CD4-positive, alpha-beta T cell treated with Interleukin-15 for 1 hour (primary cell): ENCODE results near the gene TCF4.

Source experiments
- DNase-seq: peaks from one replicate; pipeline ENCODE4 v3.0.0-alpha.2; 2020

Gene TCF4

DNA sequence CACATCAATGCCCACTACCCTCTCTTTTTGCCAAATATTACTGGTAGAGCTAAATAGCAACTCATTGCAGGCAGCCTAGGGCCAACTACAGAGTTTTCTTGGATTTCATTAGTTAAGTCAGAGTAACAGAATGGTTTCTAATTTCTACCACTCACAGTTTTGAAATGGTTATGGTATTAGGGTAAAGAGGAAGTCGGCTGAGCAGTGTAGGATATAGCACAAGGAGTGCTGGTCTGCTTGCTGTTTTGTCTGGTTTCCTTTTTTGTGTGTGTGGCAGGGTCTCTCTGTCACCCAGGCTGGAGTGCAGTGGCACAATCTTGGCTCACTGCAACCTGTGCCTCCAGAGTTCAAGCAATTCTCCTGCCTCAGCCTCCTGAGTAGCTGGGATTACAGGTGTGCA lies 339.5 kb downstream of the TCF4 start:
- DNase-seq, result no peak

DNA sequence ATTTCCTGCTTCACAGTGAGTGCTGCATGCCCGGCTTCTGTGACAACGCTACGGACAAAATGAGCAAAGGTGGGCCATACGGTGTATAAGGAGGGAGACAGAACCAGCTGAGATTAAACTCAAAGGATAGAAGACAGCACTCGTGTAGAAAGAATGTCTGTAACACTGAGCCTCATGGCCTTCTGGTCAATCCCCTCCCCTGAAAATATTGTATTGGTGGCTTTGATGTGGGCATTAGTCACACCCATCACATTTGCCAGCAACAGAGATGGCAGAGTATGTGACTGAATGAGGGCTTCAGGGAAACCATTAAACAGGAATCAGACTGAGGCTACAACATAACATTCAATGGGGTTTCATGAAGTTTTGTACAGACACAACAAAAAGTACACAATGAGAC lies 341.0 kb downstream of the TCF4 start:
- DNase-seq, result no peak

DNA sequence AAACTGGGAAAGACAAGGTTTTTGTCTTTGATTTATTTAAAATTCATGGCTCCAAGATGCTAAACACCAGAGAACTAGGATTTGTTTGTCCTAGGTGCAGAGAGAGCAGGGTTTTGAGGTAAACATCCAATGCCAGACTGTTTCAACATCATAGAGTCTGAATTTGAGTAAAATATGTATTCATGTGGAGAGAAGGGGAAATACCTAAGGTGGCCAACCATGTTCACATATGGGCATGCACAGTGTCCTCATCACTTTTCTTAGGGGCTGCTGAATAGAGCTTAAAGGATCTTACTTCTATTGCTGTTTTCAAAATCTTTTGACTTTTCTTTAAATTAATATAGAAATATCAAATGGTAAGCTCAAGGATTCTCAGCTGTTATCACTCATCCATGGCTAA lies 341.7 kb downstream of the TCF4 start:
- no peak for DNase-seq

DNA sequence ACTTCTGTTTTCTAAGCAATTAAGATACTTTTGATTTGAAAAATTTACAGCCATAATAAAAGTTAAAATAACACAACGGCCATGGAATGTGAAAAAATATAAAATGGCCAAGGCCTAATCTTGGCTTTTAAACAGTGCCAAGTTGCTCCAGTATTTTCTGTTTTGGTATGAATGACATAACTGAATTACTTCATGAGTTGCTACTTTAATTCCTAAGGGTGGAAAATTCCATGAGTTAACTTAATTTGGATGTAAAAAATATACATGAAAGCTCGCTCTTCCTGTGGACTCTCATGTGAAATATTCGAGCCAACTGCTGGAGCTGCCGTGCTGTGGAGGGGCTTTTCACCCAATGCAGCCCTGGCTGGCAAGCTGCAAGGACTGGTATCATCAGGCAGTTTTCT lies 342.8 kb downstream of the TCF4 start:
- no peak for DNase-seq

DNA sequence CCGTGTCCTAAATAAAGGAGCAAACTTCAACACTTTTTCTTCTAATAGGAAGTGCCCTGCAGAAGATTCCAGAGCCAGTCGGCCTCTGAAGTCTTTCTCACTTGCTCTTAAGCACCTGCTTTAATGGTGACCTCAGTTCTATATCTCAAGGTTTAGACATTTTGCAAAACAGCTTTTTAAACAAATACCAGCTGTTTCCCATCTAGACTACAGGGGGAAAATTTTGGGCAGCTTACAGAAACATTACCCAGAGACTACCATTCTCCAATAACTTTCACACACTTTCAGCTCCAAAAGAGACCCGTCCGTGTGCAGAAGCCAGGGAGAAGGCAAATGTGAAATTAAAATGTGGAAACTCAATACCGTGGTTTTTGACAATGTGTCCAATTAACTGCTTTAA lies 343.4 kb downstream of the TCF4 start:
- DNase-seq, result no peak

DNA sequence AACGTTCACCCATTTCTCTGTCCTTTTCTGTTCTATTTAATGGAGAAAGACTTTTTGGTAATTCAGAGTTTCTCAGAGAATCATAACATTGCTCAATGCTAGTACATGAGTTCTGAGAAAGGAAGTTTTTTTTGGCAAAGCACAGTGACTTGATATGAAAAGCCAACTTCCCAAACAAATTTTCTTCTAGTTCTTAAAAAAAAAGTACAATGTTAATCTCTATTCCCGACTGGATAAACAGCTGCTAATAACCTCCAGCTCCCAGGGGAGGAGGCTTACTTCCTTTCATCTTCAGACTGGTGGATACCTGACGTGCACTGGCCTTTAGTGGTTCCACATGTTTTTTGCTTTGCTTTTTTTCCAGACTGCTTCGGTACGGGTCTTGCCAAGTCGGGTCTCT lies 344.1 kb downstream of the TCF4 start:
- DNase-seq, result no peak

DNA sequence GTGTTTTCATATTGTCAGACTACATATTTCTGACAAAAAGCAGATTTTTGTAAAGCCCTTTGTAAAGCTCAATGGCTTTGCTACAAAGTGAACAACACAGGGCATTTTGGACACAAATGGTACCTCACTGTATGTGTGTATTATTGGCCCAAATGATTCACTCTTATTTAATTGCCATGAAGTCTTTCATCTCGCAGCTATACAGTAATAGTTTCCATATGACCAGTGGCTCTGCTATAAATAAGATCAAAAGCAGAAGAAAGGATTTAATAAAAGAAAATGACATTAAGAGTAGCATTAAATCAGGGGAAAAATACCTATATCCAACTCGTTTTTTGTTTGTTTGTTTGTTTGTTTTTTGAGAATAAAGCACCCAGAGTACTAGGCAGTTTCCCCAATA lies 344.7 kb downstream of the TCF4 start:
- DNase-seq, result no peak

DNA sequence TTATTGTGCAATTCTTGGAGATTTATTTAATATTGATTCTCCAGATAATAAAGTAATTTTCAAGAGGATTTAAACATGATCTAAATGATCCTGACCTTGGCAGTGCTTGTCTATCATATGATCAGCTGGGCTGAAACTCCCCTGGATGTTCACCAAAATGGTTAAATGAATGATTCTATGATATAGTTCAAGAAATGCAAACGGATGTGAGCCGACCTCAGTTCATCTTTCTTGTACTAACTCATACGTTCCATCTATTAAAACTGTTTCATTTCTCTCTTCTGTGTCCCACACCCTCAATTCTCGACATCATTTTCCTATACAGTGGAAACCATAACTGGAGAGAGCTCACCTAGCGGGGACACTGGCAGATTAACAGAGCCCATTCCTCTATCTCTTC lies 347.0 kb downstream of the TCF4 start:
- no peak for DNase-seq

DNA sequence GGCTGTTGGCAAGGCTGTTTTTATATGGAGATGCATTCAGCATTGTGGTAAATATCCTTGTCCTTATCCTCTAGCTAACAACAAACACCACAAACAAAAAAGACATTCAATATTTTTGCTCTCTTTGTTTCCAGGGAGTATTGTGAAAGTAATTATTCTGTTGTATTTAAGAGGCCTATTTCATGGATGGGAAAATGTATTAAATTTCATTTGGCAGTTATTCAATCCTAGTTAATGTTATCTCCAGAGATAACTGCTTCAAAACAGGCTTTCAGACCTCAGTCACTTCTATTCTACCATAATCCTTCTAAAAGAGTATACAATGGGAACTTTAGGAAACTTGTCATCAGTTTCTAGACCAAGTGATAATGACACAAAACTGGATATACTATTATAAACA lies 348.3 kb downstream of the TCF4 start:
- no peak for DNase-seq

DNA sequence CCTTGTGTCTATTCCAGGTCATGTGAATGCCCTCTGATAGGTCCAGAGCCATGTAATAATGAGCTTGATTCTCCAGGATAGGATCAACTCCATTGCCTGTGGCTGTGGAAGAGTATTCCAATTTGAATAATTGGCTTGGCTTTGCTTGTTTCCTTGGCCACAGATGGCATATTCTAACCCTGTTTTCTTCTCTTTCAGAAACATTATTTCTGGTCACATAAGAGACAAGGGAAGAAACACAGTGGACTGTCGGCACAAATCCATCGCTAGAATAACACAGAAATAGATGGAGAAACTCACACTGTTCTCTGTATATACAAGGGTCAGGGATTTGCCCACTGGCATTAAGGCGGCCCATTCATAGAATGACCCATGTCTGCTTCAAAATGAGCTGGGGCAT lies 350.3 kb downstream of the TCF4 start:
- DNase-seq, result no peak

DNA sequence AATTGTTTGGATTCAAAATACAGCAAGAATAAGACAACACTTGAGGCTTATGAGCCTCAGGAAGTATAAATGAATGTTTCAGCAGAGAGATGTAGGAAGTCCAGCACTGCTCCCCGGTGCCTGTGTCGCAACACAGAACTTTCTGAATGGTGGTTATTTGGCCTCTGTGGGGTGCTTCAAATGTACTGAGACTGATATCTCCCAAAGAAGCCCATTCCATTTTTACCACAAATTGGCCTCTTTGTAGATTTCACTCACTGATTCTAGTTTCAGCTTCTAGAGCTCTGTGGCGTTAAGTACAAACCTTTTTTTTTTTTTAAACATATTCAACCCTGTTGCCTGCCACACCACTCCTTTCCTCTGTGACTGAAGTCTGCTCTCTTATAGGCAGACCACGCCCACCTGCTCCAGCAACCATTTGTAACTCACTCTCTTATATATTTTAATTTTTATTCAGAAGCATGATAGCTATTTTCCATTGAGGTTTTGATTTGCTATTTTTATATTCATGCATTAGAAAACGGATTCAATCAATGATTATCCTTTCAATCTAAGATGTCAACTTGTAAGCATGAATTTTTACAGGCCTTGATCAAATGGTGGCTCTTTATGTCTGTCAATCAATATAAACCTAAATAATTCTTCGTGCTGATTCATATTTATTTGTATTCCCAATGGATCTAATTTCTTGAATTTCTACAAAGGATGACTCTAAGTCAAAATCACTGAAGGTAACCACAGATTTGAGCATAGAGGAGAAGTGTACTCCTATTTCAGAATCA lies 351.7 kb downstream of the TCF4 start:
- DNase-seq, result no peak

DNA sequence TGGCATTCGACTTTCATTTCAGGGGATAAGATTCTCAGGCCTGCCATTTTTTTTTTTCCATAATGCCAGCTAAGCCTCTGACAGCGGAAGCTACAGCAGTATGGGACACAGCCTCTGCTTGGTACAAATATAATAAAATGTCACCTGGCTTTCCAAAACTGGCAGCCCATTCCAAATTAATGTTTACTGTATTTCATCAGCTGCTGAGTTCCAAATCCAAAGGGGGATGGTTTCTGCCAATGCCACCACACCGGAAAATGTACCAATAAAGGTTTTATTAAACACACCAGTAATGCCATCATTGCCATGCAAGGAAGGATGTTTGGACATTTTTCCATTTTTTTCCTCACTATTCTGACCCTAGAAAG lies 352.9 kb downstream of the TCF4 start:
- no peak for DNase-seq

DNA sequence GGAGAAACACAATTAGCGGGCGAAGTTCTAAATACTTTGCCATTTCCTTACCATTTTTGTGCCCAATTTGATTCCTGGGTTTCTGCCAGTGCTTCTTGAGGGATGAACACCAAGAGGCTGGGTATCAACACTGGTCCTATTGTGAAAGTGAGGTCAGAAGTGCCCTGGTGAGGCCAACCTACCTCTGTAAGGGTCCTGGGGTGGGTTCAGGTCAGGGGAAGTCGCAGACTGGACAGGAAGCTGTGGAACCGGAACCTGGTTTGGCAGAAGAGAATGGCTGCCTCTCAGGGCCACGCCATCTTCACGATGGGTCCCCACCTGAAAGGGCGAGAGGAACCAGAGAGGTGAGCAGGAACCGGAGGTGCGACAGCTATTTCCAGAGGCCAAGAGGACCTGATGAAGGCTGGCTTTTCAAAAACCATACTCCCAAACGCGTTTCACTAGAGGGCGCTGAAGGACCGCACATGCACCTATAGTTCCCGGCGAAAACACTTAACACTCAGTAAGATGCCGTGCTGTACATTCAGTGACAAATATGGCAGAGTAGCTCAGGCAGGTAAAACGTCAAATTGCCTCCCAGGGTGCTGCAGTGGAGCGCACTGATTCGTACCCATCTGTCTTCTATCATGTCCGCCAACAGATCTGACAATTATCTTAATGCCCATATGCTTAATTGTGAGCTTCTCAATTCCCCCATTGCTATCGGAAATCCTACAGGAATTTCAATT lies 353.5 kb downstream of the TCF4 start:
- DNase-seq, result peak; percentile 61

DNA sequence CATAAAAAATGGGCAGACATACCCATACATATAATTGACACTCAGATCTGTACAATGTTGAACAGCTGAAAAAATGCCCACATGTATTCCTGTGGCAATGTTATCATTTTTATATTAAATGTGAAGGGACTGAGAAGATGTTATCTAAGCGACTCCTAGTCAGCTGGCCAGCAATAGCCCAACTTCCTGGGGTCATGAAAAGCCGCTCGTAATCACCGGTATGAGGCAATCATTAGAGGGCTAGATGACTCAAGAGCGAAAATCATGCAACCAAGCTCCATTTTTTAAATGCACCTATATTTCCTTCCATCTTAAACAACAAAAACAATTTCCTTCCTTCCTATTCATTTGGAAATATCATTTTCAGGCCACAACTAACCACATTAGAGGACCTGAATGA lies 354.1 kb downstream of the TCF4 start:
- DNase-seq, result no peak

DNA sequence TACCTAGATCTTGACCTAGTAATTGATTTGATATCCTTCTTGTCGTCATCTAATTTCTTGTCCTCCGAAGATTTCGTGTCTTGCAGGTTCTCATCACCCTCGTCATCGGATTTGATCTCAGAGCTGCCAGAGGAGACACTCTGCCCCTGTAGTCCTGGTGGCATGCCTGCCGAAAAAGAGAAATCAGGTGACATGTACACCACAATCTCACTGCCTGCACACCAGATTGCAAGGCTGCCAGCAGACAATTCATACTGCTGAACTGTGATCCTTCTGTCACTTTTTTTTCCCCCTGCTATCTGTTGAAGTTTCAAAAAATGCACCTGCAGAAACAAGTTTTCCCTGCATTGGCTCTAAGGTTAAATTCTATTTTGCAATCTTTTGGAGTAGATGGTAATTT lies 355.5 kb downstream of the TCF4 start:
- DNase-seq, result no peak

DNA sequence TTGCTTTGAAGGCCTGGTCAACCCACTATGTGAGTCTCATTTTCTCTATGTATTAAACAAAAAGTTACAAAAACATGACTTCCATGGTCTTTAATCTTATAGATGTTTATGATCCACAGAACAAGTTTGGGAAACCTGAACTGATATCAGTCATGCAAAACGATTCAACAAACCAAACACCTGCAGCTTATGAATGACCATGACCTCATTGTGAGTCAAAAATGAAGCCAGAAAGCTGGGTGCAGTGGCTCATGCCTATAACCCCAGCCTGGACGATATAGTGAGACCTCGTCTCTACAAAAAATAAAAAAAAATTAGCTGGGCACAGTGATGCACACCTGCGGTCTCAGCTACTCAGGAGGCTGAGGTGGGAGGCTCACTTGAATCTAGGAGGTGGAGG lies 358.3 kb downstream of the TCF4 start:
- DNase-seq, result no peak

DNA sequence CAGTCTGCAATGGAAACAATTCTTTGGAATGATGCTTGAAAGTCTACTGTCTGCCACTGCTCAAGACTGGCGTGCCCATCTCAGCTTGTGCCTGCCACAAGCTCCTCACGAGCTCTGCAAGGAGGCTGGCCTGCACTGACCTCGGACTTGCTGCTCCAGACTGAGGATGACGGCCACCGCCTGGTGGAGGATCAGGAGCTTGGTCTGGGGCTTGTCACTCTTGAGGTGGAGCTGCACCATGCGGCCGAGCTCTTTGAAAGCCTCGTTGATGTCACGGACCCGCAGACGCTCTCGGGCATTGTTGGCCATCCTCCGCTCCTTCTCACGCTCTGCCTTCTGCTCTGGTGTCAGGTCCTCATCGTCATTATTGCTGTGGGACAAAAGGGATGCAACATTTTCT lies 359.3 kb downstream of the TCF4 start:
- DNase-seq, result no peak

DNA sequence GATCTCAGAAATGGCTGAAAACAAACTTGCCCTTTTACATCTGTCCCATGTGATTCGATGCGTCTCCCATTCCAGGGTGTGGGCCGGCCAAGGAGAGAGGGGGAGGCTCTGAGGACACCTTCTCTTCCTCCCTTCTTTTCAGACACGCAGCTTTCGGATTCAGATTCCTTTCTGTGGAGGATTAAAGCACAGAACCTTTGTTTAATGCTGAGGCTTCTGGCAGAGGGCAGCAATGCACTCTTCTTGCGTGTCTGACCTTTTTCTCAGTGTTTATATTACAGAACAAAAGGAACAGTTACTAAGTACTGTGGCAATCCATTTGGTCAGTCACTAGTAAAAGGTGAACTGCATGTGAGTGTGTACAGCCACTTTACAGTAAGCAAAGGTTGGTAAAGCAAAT lies 359.8 kb downstream of the TCF4 start:
- no peak for DNase-seq

DNA sequence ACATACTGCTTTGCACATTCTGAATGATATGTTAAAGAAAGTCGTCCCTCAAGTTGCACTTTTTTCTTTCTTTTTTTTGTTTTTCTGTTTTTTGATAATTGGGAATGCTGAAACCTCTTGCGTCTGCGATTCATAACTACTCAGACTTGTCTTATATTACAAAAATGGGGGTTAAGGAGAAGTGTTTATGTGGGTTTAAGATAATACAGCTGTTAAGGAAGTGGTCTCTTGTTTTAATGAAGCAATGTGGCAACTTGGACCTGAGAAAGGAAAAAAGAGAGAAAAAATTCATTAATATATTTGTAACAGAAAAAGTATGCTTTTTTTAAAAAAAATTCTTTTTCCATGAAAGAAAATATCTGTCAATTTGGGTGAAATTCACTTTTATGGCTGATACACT lies 360.2 kb downstream of the TCF4 start:
- DNase-seq, result no peak

DNA sequence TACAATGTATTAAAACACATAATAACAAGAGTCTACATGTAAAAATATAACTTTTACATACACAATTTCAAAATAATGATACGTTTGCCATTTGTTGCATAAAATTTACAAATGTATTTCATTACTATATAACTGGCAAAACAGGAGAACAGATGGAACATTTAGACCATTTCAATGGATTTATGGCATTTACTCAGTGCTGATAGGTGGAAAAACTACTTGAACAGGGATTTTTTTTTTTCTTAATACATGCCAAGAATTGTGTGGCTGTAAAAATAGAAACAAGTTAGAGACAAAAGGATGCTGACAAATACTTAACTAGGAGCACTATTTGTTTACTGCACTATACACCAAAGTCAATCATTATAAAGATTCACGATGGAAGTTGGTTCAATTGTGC lies 361.9 kb downstream of the TCF4 start:
- no peak for DNase-seq

DNA sequence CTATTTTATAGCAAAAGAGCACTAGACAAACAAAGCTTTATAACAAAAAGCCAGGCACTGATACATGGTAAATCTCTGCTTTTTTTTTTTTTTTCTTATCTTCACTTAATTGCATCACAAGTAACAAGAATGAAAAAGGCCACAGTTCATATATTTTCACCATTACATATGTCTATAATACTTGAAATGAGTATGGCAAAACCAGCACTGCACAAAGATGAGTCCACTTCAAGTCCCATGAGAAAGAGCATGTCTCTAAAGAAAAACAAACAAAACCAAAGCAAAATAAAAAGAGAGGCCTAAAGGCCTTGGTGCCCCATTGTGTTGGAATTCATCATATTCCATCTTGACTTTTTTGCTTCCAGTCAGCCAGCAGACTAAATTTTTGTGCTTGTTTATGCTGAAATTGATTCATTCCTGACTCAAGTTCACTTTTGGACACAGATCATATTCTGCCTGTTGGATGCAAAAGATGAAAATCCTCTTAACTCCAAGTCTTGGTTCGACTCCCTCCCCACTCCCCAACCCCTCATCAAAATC lies 363.8 kb downstream of the TCF4 start:
- no peak for DNase-seq

DNA sequence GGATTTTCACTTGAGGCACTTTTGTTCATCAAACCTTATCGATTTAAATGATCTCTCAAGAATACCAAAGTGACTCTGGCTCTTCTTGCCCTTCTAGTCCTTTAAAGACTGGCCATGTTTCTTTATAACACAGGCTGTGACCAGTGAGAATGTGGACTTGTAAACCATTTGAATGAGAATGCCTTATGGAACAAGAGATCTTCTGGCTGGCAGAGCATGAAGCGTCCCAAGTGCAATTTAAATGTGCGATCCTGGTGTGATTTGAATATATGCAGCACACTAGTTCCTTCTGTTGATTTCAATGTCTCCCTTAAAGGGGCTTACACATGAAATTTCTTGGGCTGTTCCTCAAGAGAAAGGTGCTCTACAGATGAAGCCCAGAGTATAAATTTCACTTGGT lies 366.4 kb downstream of the TCF4 start:
- no peak for DNase-seq

DNA sequence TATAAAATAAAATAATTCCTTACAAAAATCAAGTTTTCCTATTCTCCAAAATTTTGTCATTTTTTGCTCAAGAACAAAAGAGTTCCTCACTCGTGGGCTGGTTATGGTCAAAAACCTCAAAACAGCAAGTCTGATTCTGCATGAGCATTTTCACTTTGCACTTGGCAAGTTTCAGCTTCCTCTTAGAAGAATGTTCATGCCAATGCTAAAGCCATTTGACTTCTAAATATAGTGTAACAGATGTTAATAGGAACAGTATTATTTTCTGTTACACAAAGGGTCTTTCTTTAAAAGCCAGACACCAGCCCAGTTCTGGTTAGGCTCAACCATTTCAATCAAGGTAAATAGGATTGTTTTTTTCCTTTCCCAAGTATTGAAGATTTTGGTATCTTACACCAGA lies 367.5 kb downstream of the TCF4 start:
- no peak for DNase-seq

DNA sequence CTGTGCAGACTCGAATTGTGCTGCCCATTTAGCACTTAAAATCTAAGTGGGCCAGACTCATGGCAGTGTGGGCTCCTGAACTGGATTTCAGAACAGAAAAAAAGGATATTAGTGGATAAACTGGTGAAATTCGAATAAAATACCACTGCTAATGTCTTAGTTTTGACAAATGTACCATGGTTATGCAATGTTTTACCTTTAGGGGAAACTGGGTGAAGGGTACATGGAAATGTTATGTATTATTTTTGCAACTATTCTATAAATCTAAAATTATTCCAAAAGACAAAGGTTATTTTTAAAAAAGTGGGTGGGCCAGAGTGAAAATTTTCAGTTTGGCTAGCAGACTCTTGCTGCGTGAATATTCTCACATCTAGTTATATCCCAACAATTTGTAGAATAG lies 368.2 kb downstream of the TCF4 start:
- no peak for DNase-seq

DNA sequence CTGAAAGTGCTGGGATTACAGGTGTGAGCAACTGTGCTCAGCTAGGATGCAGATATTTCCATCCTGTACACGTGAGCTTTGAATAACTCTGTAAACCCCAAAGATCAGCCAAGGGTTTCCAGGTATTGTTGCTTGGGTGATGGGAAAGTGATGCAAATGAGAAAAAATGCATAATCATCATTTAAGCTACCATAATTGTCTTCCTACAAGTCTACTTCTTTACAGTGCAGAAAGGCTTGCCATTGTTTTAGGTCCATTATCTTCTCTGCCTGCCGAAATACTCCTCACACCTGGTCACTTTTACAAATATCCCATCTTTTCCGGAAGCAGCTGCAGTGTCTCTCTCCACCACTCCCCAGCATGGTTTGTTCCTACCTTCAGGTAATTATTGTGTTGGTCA lies 368.9 kb downstream of the TCF4 start:
- no peak for DNase-seq
